ENCODE results near the gene WDFY2.

The WDFY2 gene

DNA sequence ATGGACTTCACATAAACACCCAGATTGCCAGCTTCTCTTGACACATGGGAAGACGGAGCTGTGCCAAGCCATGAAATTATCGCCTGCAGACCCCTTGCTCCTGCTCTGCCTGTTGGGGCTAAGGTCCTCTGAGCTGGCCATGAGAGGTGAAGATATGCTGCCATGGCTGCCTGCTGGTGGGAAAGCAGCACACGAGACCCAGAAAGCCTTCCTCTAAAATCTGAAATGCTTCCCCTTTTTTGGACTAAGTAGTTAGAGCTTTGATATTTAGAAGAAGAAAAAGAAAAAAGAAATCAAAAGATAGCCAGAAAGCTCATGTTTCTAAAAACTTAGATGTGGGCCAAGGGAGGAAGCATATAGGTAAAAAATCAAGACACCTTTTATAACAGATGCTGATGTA is 11.2 kb downstream of the WDFY2 start:
- Histone ChIP-seq H3K79me1 (ENCODE audit: low read depth, low read length) (no peaks in the 10 kb centered on the region), H3K4ac (ENCODE audit: low read length) (no peak overlapping the region), H3K36me3 (replicated peaks in 1 of 2; ENCODE audit: control insufficient read depth in 2 of 2, insufficient read depth in 2 of 2, low read length in 2 of 2) (no peaks in the 10 kb centered on the region), H2BK5ac (ENCODE audit: low read length) (no peak overlapping the region), H3K18ac (ENCODE audit: low read length) (peak overlapping the region; percentile 27), H2BK120ac (ENCODE audit: low read depth, low read length) (no peak overlapping the region), H4K8ac (ENCODE audit: low read depth, low read length) (no peak overlapping the region), H3K9ac (ENCODE audit: low read depth, low read length, poor library complexity) (peak overlapping the region; percentile 36), H3K14ac (ENCODE audit: low read length) (no peak overlapping the region), H2AK5ac (ENCODE audit: low read depth, low read length) (no peak overlapping the region), H3K4me3 (ENCODE audit: low read length in 2 of 2) (no peak overlapping the region), H3K27ac (replicated peaks; ENCODE audit: low read length) (no peak overlapping the region), H3K9me3 (replicated peaks in 1 of 2; ENCODE audit: control insufficient read depth in 2 of 2, insufficient read depth in 1 of 2, low read depth in 1 of 2, low read length in 2 of 2) (no peaks in the 10 kb centered on the region), H3K23ac (ENCODE audit: low read depth, low read length, poor library complexity) (no peak overlapping the region), H3K4me2 (ENCODE audit: insufficient read depth, low read length, poor library complexity, severe bottlenecking) (no peak overlapping the region), H3K27me3 (ENCODE audit: control insufficient read depth in 3 of 3, insufficient read depth in 3 of 3, low read depth in 1 of 3, low read length in 3 of 3) (no peaks in the 10 kb centered on the region), H2AFZ (ENCODE audit: low read length) (no peak overlapping the region), H2BK15ac (ENCODE audit: low read length) (no peak overlapping the region), H3K4me1 (ENCODE audit: control insufficient read depth in 2 of 2, insufficient read depth in 1 of 2, low read depth in 1 of 2, low read length in 2 of 2) (peaks cover 2 to 7% of the 10 kb centered on the region in 2 donors), H2BK12ac (ENCODE audit: low read length) (no peak overlapping the region), H4K91ac (ENCODE audit: low read depth, low read length, poor library complexity) (no peak overlapping the region)
- no peak for DNase-seq (ENCODE audit: low spot score)
- WGBS, 2 donors (ENCODE audit: extremely low coverage in 2 of 2, insufficient read length in 2 of 2, insufficient replicate concordance in 1 of 2), result no CpG with 5 or more reads among the region's 3 CpGs

DNA sequence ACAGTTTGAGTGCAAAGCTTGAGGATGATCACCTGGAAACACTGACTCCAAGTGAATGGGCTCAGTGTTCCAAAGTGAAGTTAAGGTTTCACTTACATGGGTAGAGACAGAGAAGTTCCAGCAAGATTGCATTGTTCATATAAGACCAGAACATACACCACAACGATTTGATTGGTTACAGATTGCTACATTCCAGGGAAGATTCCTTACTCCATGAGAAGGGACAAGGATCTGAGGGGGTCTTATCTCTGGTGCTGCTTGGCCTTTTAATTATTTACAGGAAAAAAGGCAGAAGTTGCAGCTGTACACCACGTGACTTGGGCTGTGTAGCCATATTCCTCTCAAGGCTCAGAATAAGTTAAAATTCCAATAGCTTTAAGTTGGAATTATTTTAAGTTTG is 12.3 kb downstream of the WDFY2 start:
- Histone ChIP-seq H2AK5ac (ENCODE audit: low read depth, low read length) (no peak overlapping the region), H3K4ac (ENCODE audit: low read length) (no peak overlapping the region), H2AFZ (ENCODE audit: low read length) (no peak overlapping the region), H3K9ac (ENCODE audit: low read depth, low read length, poor library complexity) (no peak overlapping the region), H3K4me2 (ENCODE audit: insufficient read depth, low read length, poor library complexity, severe bottlenecking) (no peak overlapping the region), H3K36me3 (replicated peaks in 1 of 2; ENCODE audit: control insufficient read depth in 2 of 2, insufficient read depth in 2 of 2, low read length in 2 of 2) (no peaks in the 10 kb centered on the region), H3K4me3 (ENCODE audit: low read length in 2 of 2) (no peak overlapping the region), H3K27me3 (ENCODE audit: control insufficient read depth in 3 of 3, insufficient read depth in 3 of 3, low read depth in 1 of 3, low read length in 3 of 3) (no peaks in the 10 kb centered on the region), H2BK15ac (ENCODE audit: low read length) (no peak overlapping the region), H3K79me1 (ENCODE audit: low read depth, low read length) (no peaks in the 10 kb centered on the region), H4K8ac (ENCODE audit: low read depth, low read length) (no peak overlapping the region), H2BK120ac (ENCODE audit: low read depth, low read length) (no peak overlapping the region), H2BK12ac (ENCODE audit: low read length) (no peak overlapping the region), H3K9me3 (replicated peaks in 1 of 2; ENCODE audit: control insufficient read depth in 2 of 2, insufficient read depth in 1 of 2, low read depth in 1 of 2, low read length in 2 of 2) (no peaks in the 10 kb centered on the region), H4K91ac (ENCODE audit: low read depth, low read length, poor library complexity) (no peak overlapping the region), H3K23ac (ENCODE audit: low read depth, low read length, poor library complexity) (no peak overlapping the region), H2BK5ac (ENCODE audit: low read length) (no peak overlapping the region), H3K14ac (ENCODE audit: low read length) (no peak overlapping the region), H3K4me1 (ENCODE audit: control insufficient read depth in 2 of 2, insufficient read depth in 1 of 2, low read depth in 1 of 2, low read length in 2 of 2) (peaks cover 0 to 2% of the 10 kb centered on the region in 2 donors), H3K18ac (ENCODE audit: low read length) (no peak overlapping the region), H3K27ac (replicated peaks; ENCODE audit: low read length) (no peak overlapping the region)
- DNase-seq (ENCODE audit: low spot score), result no peak
- WGBS, 2 donors (ENCODE audit: extremely low coverage in 2 of 2, insufficient read length in 2 of 2, insufficient replicate concordance in 1 of 2), result no CpG with 5 or more reads among the region's 2 CpGs

DNA sequence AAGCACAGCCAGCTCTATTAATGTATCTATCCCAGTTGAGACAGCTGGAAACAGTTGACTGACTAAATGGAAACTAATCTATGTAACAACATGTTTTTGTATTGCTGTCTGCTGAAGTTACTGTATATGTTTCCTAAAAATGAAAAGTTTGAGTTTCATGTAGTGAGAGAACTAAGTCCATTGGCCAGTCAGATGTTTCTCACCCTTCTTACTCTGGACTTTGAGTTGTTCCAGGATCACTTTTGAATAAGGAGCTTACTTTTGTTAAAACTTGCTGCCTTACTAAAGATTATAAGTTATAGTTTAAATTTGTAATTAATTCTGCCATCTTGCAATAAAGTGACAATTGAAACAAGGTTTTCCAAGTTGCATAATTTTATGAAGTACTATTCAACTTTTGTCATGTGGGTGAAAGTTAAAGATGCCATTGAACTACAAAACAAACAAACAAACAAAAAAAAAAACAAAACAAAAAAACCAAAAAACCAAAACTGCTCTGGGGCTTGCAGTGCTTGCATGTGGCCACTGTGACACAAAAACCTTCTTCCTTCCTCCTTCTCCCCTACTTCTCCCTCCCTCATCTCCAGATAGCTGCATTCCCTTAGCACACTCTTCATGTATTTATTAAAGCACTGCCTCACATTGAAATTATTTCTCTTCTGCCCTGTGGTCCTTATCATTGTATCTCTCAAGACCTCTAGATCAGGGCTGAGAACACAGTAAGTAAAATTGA is 15.3 kb downstream of the WDFY2 start:
- Histone ChIP-seq H4K8ac (ENCODE audit: low read depth, low read length) (no peak overlapping the region), H2BK120ac (ENCODE audit: low read depth, low read length) (no peak overlapping the region), H3K4me3 (ENCODE audit: low read length in 2 of 2) (no peak overlapping the region), H3K14ac (ENCODE audit: low read length) (no peak overlapping the region), H3K9me3 (replicated peaks in 1 of 2; ENCODE audit: control insufficient read depth in 2 of 2, insufficient read depth in 1 of 2, low read depth in 1 of 2, low read length in 2 of 2) (no peaks in the 10 kb centered on the region), H3K36me3 (replicated peaks in 1 of 2; ENCODE audit: control insufficient read depth in 2 of 2, insufficient read depth in 2 of 2, low read length in 2 of 2) (no peaks in the 10 kb centered on the region), H3K4me2 (ENCODE audit: insufficient read depth, low read length, poor library complexity, severe bottlenecking) (no peak overlapping the region), H3K4ac (ENCODE audit: low read length) (no peak overlapping the region), H3K27ac (replicated peaks; ENCODE audit: low read length) (no peak overlapping the region), H3K9ac (ENCODE audit: low read depth, low read length, poor library complexity) (no peak overlapping the region), H4K91ac (ENCODE audit: low read depth, low read length, poor library complexity) (no peak overlapping the region), H3K23ac (ENCODE audit: low read depth, low read length, poor library complexity) (no peak overlapping the region), H2BK15ac (ENCODE audit: low read length) (no peak overlapping the region), H3K18ac (ENCODE audit: low read length) (no peak overlapping the region), H3K27me3 (ENCODE audit: control insufficient read depth in 3 of 3, insufficient read depth in 3 of 3, low read depth in 1 of 3, low read length in 3 of 3) (no peaks in the 10 kb centered on the region), H2AK5ac (ENCODE audit: low read depth, low read length) (no peak overlapping the region), H2AFZ (ENCODE audit: low read length) (no peak overlapping the region), H3K79me1 (ENCODE audit: low read depth, low read length) (no peaks in the 10 kb centered on the region), H2BK12ac (ENCODE audit: low read length) (no peak overlapping the region), H3K4me1 (ENCODE audit: control insufficient read depth in 2 of 2, insufficient read depth in 1 of 2, low read depth in 1 of 2, low read length in 2 of 2) (peaks cover 0 to 2% of the 10 kb centered on the region in 2 donors), H2BK5ac (ENCODE audit: low read length) (no peak overlapping the region)
- no peak for DNase-seq (ENCODE audit: low spot score)

DNA sequence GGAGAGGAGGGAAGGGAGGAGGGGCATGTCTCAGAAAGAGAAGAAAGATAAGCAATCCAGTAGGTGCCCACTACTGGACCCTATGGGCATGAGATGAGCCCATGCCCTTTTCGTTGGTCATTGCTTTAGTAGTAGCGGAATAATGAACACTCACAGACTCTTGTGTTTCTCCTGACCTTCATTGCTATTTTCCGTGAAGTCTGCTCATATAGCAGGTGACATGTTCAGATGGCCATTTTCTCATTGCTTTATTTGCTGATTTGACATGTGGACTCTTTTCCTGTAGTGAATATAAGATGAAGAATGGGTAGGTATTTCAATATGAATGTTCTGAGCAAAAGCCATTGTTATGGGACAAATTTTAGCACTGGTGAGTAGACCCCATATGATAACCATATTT is 16.4 kb downstream of the WDFY2 start:
- no peak overlapping the region for H3K4me3 ChIP-seq (ENCODE audit: low read length in 2 of 2)
- no peak overlapping the region for H3K23ac ChIP-seq (ENCODE audit: low read depth, low read length, poor library complexity)
- H4K8ac ChIP-seq (ENCODE audit: low read depth, low read length), result no peak overlapping the region
- H2BK120ac ChIP-seq (ENCODE audit: low read depth, low read length), result no peak overlapping the region
- no peaks in the 10 kb centered on the region for H3K9me3 ChIP-seq (replicated peaks in 1 of 2; ENCODE audit: control insufficient read depth in 2 of 2, insufficient read depth in 1 of 2, low read depth in 1 of 2, low read length in 2 of 2)
- H2BK5ac ChIP-seq (ENCODE audit: low read length), result no peak overlapping the region
- H3K27ac ChIP-seq (replicated peaks; ENCODE audit: low read length), result no peak overlapping the region
- no peaks in the 10 kb centered on the region for H3K36me3 ChIP-seq (replicated peaks in 1 of 2; ENCODE audit: control insufficient read depth in 2 of 2, insufficient read depth in 2 of 2, low read length in 2 of 2)
- no peaks in the 10 kb centered on the region for H3K27me3 ChIP-seq (ENCODE audit: control insufficient read depth in 3 of 3, insufficient read depth in 3 of 3, low read depth in 1 of 3, low read length in 3 of 3)
- H3K4ac ChIP-seq (ENCODE audit: low read length), result no peak overlapping the region
- H3K4me1 ChIP-seq (ENCODE audit: control insufficient read depth in 2 of 2, insufficient read depth in 1 of 2, low read depth in 1 of 2, low read length in 2 of 2), result peaks cover 2 to 3% of the 10 kb centered on the region in 2 donors
- no peak overlapping the region for H3K9ac ChIP-seq (ENCODE audit: low read depth, low read length, poor library complexity)
- DNase-seq (ENCODE audit: low spot score), result no peak
- no peak overlapping the region for H3K4me2 ChIP-seq (ENCODE audit: insufficient read depth, low read length, poor library complexity, severe bottlenecking)
- WGBS, 2 donors (ENCODE audit: extremely low coverage in 2 of 2, insufficient read length in 2 of 2, insufficient replicate concordance in 1 of 2), result no CpG with 5 or more reads among the region's 3 CpGs
- no peak overlapping the region for H2AK5ac ChIP-seq (ENCODE audit: low read depth, low read length)
- no peak overlapping the region for H3K14ac ChIP-seq (ENCODE audit: low read length)
- H3K18ac ChIP-seq (ENCODE audit: low read length), result no peak overlapping the region
- H2BK15ac ChIP-seq (ENCODE audit: low read length), result no peak overlapping the region
- H2BK12ac ChIP-seq (ENCODE audit: low read length), result no peak overlapping the region
- no peak overlapping the region for H2AFZ ChIP-seq (ENCODE audit: low read length)
- no peaks in the 10 kb centered on the region for H3K79me1 ChIP-seq (ENCODE audit: low read depth, low read length)
- H4K91ac ChIP-seq (ENCODE audit: low read depth, low read length, poor library complexity), result no peak overlapping the region
